Caco-2 (cell line): ENCODE measurements around the gene OR2T8. TPM values are rescaled to one million over a fixed set of nuclear protein-coding genes. Genes with fewer than 3 reads are reported as not detected.

Experiments used
- BruUV-seq: library from RNA; stranded (reverse); fragments of 400-500 nt; replicated peaks from 2 replicates; lab custom pipeline; 2021; lab: Mats Ljungman, UMichigan
- CTCF ChIA-PET: fragments of 300-600 bp; sonication (Branson Sonifier 250); formaldehyde crosslinking; loops from one replicate; lab custom pipeline; 2022; ENCODE audit warnings: antibody characterized with exemption; lab: Charles Lee
- POLR2A ChIA-PET: fragments of 300-600 bp; sonication (Branson Sonifier 250); formaldehyde crosslinking; loops from one replicate; lab custom pipeline; 2022; ENCODE audit warnings: antibody characterized with exemption; lab: Charles Lee
- DNase-seq, 2 experiments: peaks; one replicate each; pipeline versions ENCODE4 v3.0.0 to v3.0.0-alpha.2; 2020 to 2022
- H3K27me3 ChIP-seq: replicated peaks from 2 replicates; pipeline ENCODE4 v1.6.0; 2011; ENCODE audit warnings: low read length; ENCODE audit not compliant: control insufficient read depth, insufficient read depth
- H3K36me3 ChIP-seq: 2 replicates; pipeline ENCODE4 v1.5.1; 2011; ENCODE audit warnings: low read length; ENCODE audit not compliant: control insufficient read depth, insufficient read depth
- H3K4me1 ChIP-seq: fragments of 250-450 bp; sonication (Bioruptor Pico); 2 replicates; pipeline ENCODE4 v1.5.1; 2020; ENCODE audit warnings: mild to moderate bottlenecking
- H3K4me3 ChIP-seq: 2 replicates; pipeline ENCODE4 v1.5.1; 2011; ENCODE audit warnings: low read depth, mild to moderate bottlenecking, control low read depth, low read length
- H3K9me3 ChIP-seq: fragments of 250-450 bp; sonication (Bioruptor Pico); 2 replicates; pipeline ENCODE4 v1.5.1; 2020; ENCODE audit warnings: mild to moderate bottlenecking, moderate library complexity
- H3K27ac Mint-ChIP-seq: one replicate; pipeline ENCODE4 v1.8.0; 2022; ENCODE audit warnings: mixed read lengths; ENCODE audit not compliant: unreplicated experiment
- H3K27me3 Mint-ChIP-seq: one replicate; pipeline ENCODE4 v1.8.0; 2022; ENCODE audit warnings: mixed read lengths; ENCODE audit not compliant: insufficient read depth, unreplicated experiment
- H3K36me3 Mint-ChIP-seq: one replicate; pipeline ENCODE4 v1.8.0; 2022; ENCODE audit warnings: mild to moderate bottlenecking, mixed read lengths; ENCODE audit not compliant: insufficient read depth, unreplicated experiment
- H3K4me1 Mint-ChIP-seq: one replicate; pipeline ENCODE4 v1.8.0; 2022; ENCODE audit warnings: low read depth, mixed read lengths; ENCODE audit not compliant: unreplicated experiment
- H3K4me3 Mint-ChIP-seq: one replicate; pipeline ENCODE4 v1.8.0; 2022; ENCODE audit warnings: mild to moderate bottlenecking, moderate library complexity, mixed read lengths; ENCODE audit not compliant: unreplicated experiment
- H3K9me3 Mint-ChIP-seq: one replicate; pipeline ENCODE4 v1.8.0; 2022; ENCODE audit warnings: mixed read lengths; ENCODE audit not compliant: unreplicated experiment
- CTCF ChIP-seq, 2 experiments: fragments of 200-600 bp in 1 of 2; IDR thresholded peaks; 1 replicate in 1 of 2; 2 replicates in 1 of 2; pipeline versions ENCODE4 v1.5.1 to v1.8.0; 2011 to 2022; ENCODE audit warnings: antibody characterized with exemption in 1 of 2, control low read depth in 1 of 2, inconsistent platforms in 1 of 2, low read depth in 1 of 2, low read length in 1 of 2, mild to moderate bottlenecking in 1 of 2, moderate library complexity in 1 of 2; ENCODE audit not compliant: insufficient read depth in 1 of 2, severe bottlenecking in 1 of 2, unreplicated experiment in 1 of 2
- intact Hi-C: fragments of 100-400 bp; cut with micrococcal nuclease; formaldehyde crosslinking; loops from one replicate; pipeline ENCODE4 v1.10.0; 2022; ENCODE audit not compliant: unreplicated experiment
- total RNA-seq: library from RNA; stranded (reverse); gene quantifications from 2 replicates; pipeline ENCODE4 v1.2.3, GENCODE V29; 2022

The OR2T8 gene
- total RNA-seq, 1 experiment from 2014 or later = not detected

DNA sequence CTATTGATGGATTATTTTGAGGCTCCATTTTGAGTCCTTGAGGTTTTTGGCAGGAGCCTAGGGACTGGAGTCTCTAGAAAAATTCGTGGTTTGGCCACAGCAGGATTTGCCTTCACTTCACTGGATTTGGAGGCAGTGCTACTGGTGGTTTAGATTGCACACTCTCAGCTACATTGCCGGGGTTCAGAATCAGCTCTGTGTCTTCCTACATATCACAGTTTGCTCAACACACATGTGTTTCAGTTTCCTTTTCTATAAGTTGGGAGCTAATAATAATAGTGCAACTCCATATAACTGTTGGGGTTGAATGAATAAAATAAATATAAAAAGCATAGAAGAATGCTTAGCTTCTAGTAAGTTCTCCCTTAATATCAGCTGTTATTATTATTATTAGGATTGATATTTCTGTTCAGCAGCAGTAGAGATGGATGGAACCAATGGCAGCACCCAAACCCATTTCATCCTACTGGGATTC is 24.9 kb upstream of the OR2T8 start, which contains the start of gene OR2W3:
Gene OR2W3, plus strand, starts transcription at position 425 of the 475 bp plus-strand sequence. Its CDS starts 0 bp downstream, at position 425.
- H3K4me1 ChIP-seq = no peaks in the 10 kb centered on the region
- Mint-ChIP-seq H3K27ac (no peak within 1 kb of the TSS), H3K4me1 (no peaks in the 10 kb centered on the region), H3K9me3 (no peaks in the 10 kb centered on the region), H3K4me3 (no peak within 1 kb of the TSS), H3K27me3 (no peaks in the 10 kb centered on the region), H3K36me3 (no peaks in the 10 kb centered on the region)
- ChIA-PET POLR2A (no interaction called here), CTCF (no interaction called here)
- H3K36me3 ChIP-seq = no peaks in the 10 kb centered on the region
- H3K9me3 ChIP-seq = no peaks in the 10 kb centered on the region
- DNase-seq = no peak
- no peaks in the 10 kb centered on the region for H3K27me3 ChIP-seq
- no peak within 1 kb of the TSS for H3K4me3 ChIP-seq
- BruUV-seq = no TSS peak
- intact Hi-C loops = no loop called here
- TF ChIP-seq CTCF (IDR thresholded peaks at IDR 0.05; ENCODE audit: insufficient read depth in 1 of 2, low read depth in 1 of 2, low read length in 1 of 2, severe bottlenecking in 1 of 2, unreplicated experiment in 1 of 2) = no peak

DNA sequence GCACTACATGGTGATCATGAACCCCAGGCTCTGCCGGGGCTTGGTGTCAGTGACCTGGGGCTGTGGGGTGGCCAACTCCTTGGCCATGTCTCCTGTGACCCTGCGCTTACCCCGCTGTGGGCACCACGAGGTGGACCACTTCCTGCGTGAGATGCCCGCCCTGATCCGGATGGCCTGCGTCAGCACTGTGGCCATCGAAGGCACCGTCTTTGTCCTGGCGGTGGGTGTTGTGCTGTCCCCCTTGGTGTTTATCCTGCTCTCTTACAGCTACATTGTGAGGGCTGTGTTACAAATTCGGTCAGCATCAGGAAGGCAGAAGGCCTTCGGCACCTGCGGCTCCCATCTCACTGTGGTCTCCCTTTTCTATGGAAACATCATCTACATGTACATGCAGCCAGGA is 24.1 kb upstream of the OR2T8 start:
- Histone ChIP-seq H3K9me3 (no peaks in the 10 kb centered on the region), H3K4me3 (no peak overlapping the region), H3K27me3 (no peaks in the 10 kb centered on the region), H3K4me1 (no peaks in the 10 kb centered on the region), H3K36me3 (no peaks in the 10 kb centered on the region)
- Mint-ChIP-seq H3K27ac (no peak overlapping the region), H3K4me1 (no peaks in the 10 kb centered on the region), H3K36me3 (no peaks in the 10 kb centered on the region), H3K9me3 (no peaks in the 10 kb centered on the region), H3K27me3 (no peaks in the 10 kb centered on the region), H3K4me3 (no peak overlapping the region)
- POLR2A ChIA-PET = no interaction called here
- CTCF ChIA-PET = no interaction called here
- intact Hi-C loops = no loop called here
- BruUV-seq = no TSS peak
- TF ChIP-seq CTCF (IDR thresholded peaks at IDR 0.05; ENCODE audit: insufficient read depth in 1 of 2, low read depth in 1 of 2, low read length in 1 of 2, severe bottlenecking in 1 of 2, unreplicated experiment in 1 of 2) = no peak
- DNase-seq = no peak

- no peak overlapping the region for H3K4me3 Mint-ChIP-seq
- ChIA-PET POLR2A (no interaction called here), CTCF (no interaction called here)
- no TSS peak for BruUV-seq
- H3K27me3 Mint-ChIP-seq = no peaks in the 10 kb centered on the region
- Histone ChIP-seq H3K9me3 (no peaks in the 10 kb centered on the region), H3K4me1 (no peaks in the 10 kb centered on the region), H3K4me3 (no peak overlapping the region), H3K36me3 (no peaks in the 10 kb centered on the region), H3K27me3 (no peaks in the 10 kb centered on the region)
- DNase-seq = no peak
- H3K36me3 Mint-ChIP-seq = no peaks in the 10 kb centered on the region
- TF ChIP-seq CTCF (IDR thresholded peaks at IDR 0.05; ENCODE audit: insufficient read depth in 1 of 2, low read depth in 1 of 2, low read length in 1 of 2, severe bottlenecking in 1 of 2, unreplicated experiment in 1 of 2) = no peak
- H3K27ac Mint-ChIP-seq = no peak overlapping the region
- intact Hi-C loops = no loop called here
- peaks cover 25% of the 10 kb centered on the region for H3K9me3 Mint-ChIP-seq
- H3K4me1 Mint-ChIP-seq = no peaks in the 10 kb centered on the region
These were observed 15.9 kb upstream of the OR2T8 start for GRCh38 chr1:247904122-247904521.
